PC-3 (cell line): ENCODE results near the gene TMEM150A. TPM values are rescaled to one million over a fixed set of nuclear protein-coding genes. Genes with fewer than 3 reads are reported as not detected.
A peak's percentile ranks its signal among the peaks of the same experiment; 100 is the strongest.

Experiments
- ATAC-seq: fragments of 200-7000 bp; cut with Tn5 transposase; 2 replicates; pipeline ENCODE4 v1.9.1; 2020; ENCODE audit warnings: mild to moderate bottlenecking, moderate library complexity
- BruUV-seq: library from RNA; stranded (reverse); fragments of 400-500 nt; replicated peaks from 2 replicates; lab custom pipeline; 2021; lab: Mats Ljungman, UMichigan
- CTCF ChIA-PET: fragments of 300-600 bp; sonication (Branson Sonifier 250); formaldehyde crosslinking; loops from one replicate; lab custom pipeline; 2022; ENCODE audit warnings: antibody characterized with exemption; lab: Charles Lee
- POLR2A ChIA-PET: fragments of 300-600 bp; sonication (Branson Sonifier 250); formaldehyde crosslinking; loops from one replicate; lab custom pipeline; 2022; ENCODE audit warnings: antibody characterized with exemption; ENCODE audit not compliant: unreplicated experiment; lab: Charles Lee
- DNase-seq: peaks from one replicate; pipeline ENCODE4 v3.0.0-alpha.2; 2015
- H2AFZ ChIP-seq: fragments of 300-600 bp; sonication (generic); 2 replicates; pipeline ENCODE4 v1.6.0; 2016; ENCODE audit warnings: antibody characterized with exemption, low read length
- H3F3A ChIP-seq: fragments of 300-600 bp; sonication (generic); one replicate; pipeline ENCODE4 v1.6.0; 2017; ENCODE audit warnings: antibody characterized with exemption, low read length, control low read depth, mild to moderate bottlenecking; ENCODE audit not compliant: unreplicated experiment
- H3K27ac ChIP-seq: fragments of 300-600 bp; sonication (generic); 2 replicates; pipeline ENCODE4 v1.5.1; 2016; ENCODE audit warnings: mild to moderate bottlenecking, low read length
- H3K27me3 ChIP-seq: fragments of 300-600 bp; sonication (generic); 2 replicates; pipeline ENCODE4 v1.6.1; 2016; ENCODE audit warnings: low read length, mixed read lengths
- H3K36me3 ChIP-seq: fragments of 300-600 bp; sonication (generic); 2 replicates; pipeline ENCODE4 v1.6.1; 2016; ENCODE audit warnings: low read depth, mixed run types, low read length, mixed read lengths
- H3K4me1 ChIP-seq: fragments of 300-600 bp; sonication (generic); 2 replicates; pipeline ENCODE4 v1.5.1; 2016; ENCODE audit warnings: low read length; ENCODE audit not compliant: insufficient read depth
- H3K4me2 ChIP-seq: fragments of 300-600 bp; sonication (generic); 2 replicates; pipeline ENCODE4 v1.6.0; 2016; ENCODE audit warnings: low read length
- H3K4me3 ChIP-seq: fragments of 300-600 bp; sonication (generic); 2 replicates; pipeline ENCODE4 v1.5.1; 2016; ENCODE audit warnings: mild to moderate bottlenecking, low read length, mixed read lengths
- H3K79me2 ChIP-seq: fragments of 300-600 bp; sonication (generic); 2 replicates; pipeline ENCODE4 v1.6.1; 2017; ENCODE audit warnings: low read length, mixed read lengths
- H3K9ac ChIP-seq: fragments of 300-600 bp; sonication (generic); 2 replicates; pipeline ENCODE4 v1.6.0; 2016; ENCODE audit warnings: mild to moderate bottlenecking, low read length
- H3K9me2 ChIP-seq: fragments of 300-600 bp; sonication (generic); replicated peaks from 2 replicates; pipeline ENCODE4 v1.6.1; 2016; ENCODE audit warnings: mixed run types, low read length, mixed read lengths
- H3K9me3 ChIP-seq: fragments of 300-600 bp; sonication (generic); 2 replicates; pipeline ENCODE4 v1.6.1; 2016; ENCODE audit warnings: low read length, mixed read lengths
- H4K20me1 ChIP-seq: fragments of 300-600 bp; sonication (generic); 2 replicates; pipeline ENCODE4 v1.6.1; 2016; ENCODE audit warnings: low read length, mixed read lengths
- EZH2 ChIP-seq: fragments of 300-600 bp; sonication (generic); IDR thresholded peaks from one replicate; pipeline ENCODE4 v1.6.1; 2017; ENCODE audit warnings: antibody characterized with exemption, mild to moderate bottlenecking, low read length; ENCODE audit not compliant: unreplicated experiment
- EZH2phosphoT487 ChIP-seq: fragments of 300-600 bp; sonication (generic); IDR thresholded peaks from 2 replicates; pipeline ENCODE4 v1.6.1; 2018; ENCODE audit warnings: mild to moderate bottlenecking, antibody characterized with exemption, low read length, borderline replicate concordance
- intact Hi-C: fragments of 100-400 bp; cut with micrococcal nuclease; formaldehyde crosslinking; loops from 2 replicates; pipeline ENCODE4 v1.9.0; 2023
- total RNA-seq: library from RNA; depleted of rRNA; stranded (reverse); fragments of >200 nt; gene quantifications from 2 replicates; pipeline ENCODE4 v1.2.3, GENCODE V29; 2014
- TF ChIP-seq, protein P1 (sequence below): fragments of 300-600 bp; sonication (generic); conservative IDR thresholded peaks from 2 replicates; pipeline ENCODE4 v1.5.1; 2017; ENCODE audit warnings: antibody characterized with exemption, low read depth, mild to moderate bottlenecking, low read length

The TMEM150A gene
- total RNA-seq, 1 experiment from 2014 or later: 4.9 TPM

- no peaks in the 10 kb centered on the region for H4K20me1 ChIP-seq
- H3K9me2 ChIP-seq: no peaks in the 10 kb centered on the region
- BruUV-seq: no TSS peak
- H3K4me2 ChIP-seq: peak overlapping the region; percentile 43
- ChIA-PET POLR2A (interaction anchor here (0.6 kb wide), 1 partner anchor 84 kb away, joined by 3 read pairs; no protein-coding TSS in a partner anchor), CTCF (no interaction called here)
- ATAC-seq (peak; percentile 95), DNase-seq (peak; percentile 84)
- intact Hi-C loops: loop anchor here (2.0 kb wide), 1 partner anchor 18 kb away; the partner anchor contains the start of gene TMEM150A
- H3K9me3 ChIP-seq: no peaks in the 10 kb centered on the region
- no peaks in the 10 kb centered on the region for H3F3A ChIP-seq
- H3K4me3 ChIP-seq: no peak overlapping the region
- H2AFZ ChIP-seq: no peak overlapping the region
- H3K27me3 ChIP-seq: no peaks in the 10 kb centered on the region
- H3K9ac ChIP-seq: no peak overlapping the region
- H3K27ac ChIP-seq: peak overlapping the region; percentile 42
- H3K4me1 ChIP-seq: peaks cover 17% of the 10 kb centered on the region
- no peak for TF ChIP-seq EZH2phosphoT487
- TF ChIP-seq, protein P1, sequence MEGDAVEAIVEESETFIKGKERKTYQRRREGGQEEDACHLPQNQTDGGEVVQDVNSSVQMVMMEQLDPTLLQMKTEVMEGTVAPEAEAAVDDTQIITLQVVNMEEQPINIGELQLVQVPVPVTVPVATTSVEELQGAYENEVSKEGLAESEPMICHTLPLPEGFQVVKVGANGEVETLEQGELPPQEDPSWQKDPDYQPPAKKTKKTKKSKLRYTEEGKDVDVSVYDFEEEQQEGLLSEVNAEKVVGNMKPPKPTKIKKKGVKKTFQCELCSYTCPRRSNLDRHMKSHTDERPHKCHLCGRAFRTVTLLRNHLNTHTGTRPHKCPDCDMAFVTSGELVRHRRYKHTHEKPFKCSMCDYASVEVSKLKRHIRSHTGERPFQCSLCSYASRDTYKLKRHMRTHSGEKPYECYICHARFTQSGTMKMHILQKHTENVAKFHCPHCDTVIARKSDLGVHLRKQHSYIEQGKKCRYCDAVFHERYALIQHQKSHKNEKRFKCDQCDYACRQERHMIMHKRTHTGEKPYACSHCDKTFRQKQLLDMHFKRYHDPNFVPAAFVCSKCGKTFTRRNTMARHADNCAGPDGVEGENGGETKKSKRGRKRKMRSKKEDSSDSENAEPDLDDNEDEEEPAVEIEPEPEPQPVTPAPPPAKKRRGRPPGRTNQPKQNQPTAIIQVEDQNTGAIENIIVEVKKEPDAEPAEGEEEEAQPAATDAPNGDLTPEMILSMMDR: no peak
- TF ChIP-seq EZH2: no peak
- H3K36me3 ChIP-seq: no peaks in the 10 kb centered on the region
- no peaks in the 10 kb centered on the region for H3K79me2 ChIP-seq
Observed at GRCh38 chr2:85584857-85585780, 17.4 kb downstream of the TMEM150A start.

- ChIA-PET POLR2A (interaction anchor here (0.6 kb wide), 1 partner anchor 85 kb away, joined by 3 read pairs; no protein-coding TSS in a partner anchor), CTCF (no interaction called here)
- no peak within 1 kb of the TSS for H3K4me3 ChIP-seq
- H4K20me1 ChIP-seq: no peaks in the 10 kb centered on the region
- ATAC-seq (no peak), DNase-seq (no peak)
- no peaks in the 10 kb centered on the region for H3K9me2 ChIP-seq
- H3K9ac ChIP-seq: no peak within 1 kb of the TSS
- H3K79me2 ChIP-seq: peaks cover 4% of the 10 kb centered on the region; the same call in 1 of the 2 replicates
- no peak within 1 kb of the TSS for H2AFZ ChIP-seq
- no peaks in the 10 kb centered on the region for H3K9me3 ChIP-seq
- no peak for TF ChIP-seq EZH2
- TF ChIP-seq EZH2phosphoT487: no peak
- TF ChIP-seq, protein P1: no peak
- intact Hi-C loops: loop anchor here (2.0 kb wide), 1 partner anchor 18 kb away; the partner anchor contains the start of gene TMEM150A
- H3K4me2 ChIP-seq: peak within 1 kb of the TSS; percentile 43
- H3K27me3 ChIP-seq: no peaks in the 10 kb centered on the region
- no TSS peak for BruUV-seq
- H3K4me1 ChIP-seq: peaks cover 17% of the 10 kb centered on the region
- H3K36me3 ChIP-seq: no peaks in the 10 kb centered on the region
- no peaks in the 10 kb centered on the region for H3F3A ChIP-seq
- H3K27ac ChIP-seq: peak within 1 kb of the TSS; percentile 42
Observed at GRCh38 chr2:85584354-85584856, 18.1 kb downstream of the TMEM150A start, which contains the start of gene VAMP5. VAMP5 (plus strand) TSS chr2:85584431; CDS start chr2:85584491, 60 bp downstream.
